Smooth muscle cell (in vitro differentiated cells): ENCODE data around the gene CUEDC2. TPM values are rescaled to one million over a fixed set of nuclear protein-coding genes. Genes with fewer than 3 reads are reported as not detected.
A peak's percentile ranks its signal among the peaks of the same experiment; 100 is the strongest.

Experiments used
- DNase-seq: peaks from one replicate; lab custom pipeline; 2025; ENCODE audit not compliant: unreplicated experiment; lab: John Stamatoyannopoulos, UW
- H2AFZ ChIP-seq: fragments of 200-600 bp; sonication (generic); 2 replicates; pipeline ENCODE4 v1.6.0; 2016; ENCODE audit warnings: antibody characterized with exemption, low read depth, mild to moderate bottlenecking
- H3F3A ChIP-seq: fragments of 200-600 bp; sonication (generic); 2 replicates; pipeline ENCODE4 v1.6.0; 2017; ENCODE audit warnings: antibody characterized with exemption, low read depth
- H3K27ac ChIP-seq: fragments of 200-600 bp; sonication (generic); 2 replicates; pipeline ENCODE4 v1.5.1; 2016; ENCODE audit warnings: low read depth, mild to moderate bottlenecking
- H3K27me3 ChIP-seq: fragments of 200-600 bp; sonication (generic); 2 replicates; pipeline ENCODE4 v1.6.1; 2016; ENCODE audit warnings: low read depth, mild to moderate bottlenecking
- H3K36me3 ChIP-seq: fragments of 200-600 bp; sonication (generic); 2 replicates; pipeline ENCODE4 v1.5.1; 2016; ENCODE audit warnings: low read depth
- H3K4me1 ChIP-seq: fragments of 200-600 bp; sonication (generic); 2 replicates; pipeline ENCODE4 v1.5.1; 2016; ENCODE audit warnings: low read depth
- H3K4me2 ChIP-seq: fragments of 200-600 bp; sonication (generic); 2 replicates; pipeline ENCODE4 v1.6.0; 2016; ENCODE audit warnings: mild to moderate bottlenecking
- H3K4me3 ChIP-seq: fragments of 200-600 bp; sonication (generic); 2 replicates; pipeline ENCODE4 v1.5.1; 2016; ENCODE audit warnings: mild to moderate bottlenecking
- H3K79me2 ChIP-seq: fragments of 200-600 bp; sonication (generic); 2 replicates; pipeline ENCODE4 v1.6.0; 2016; ENCODE audit warnings: low read depth, mild to moderate bottlenecking
- H3K9ac ChIP-seq: fragments of 200-600 bp; sonication (generic); 2 replicates; pipeline ENCODE4 v1.6.0; 2016; ENCODE audit warnings: low read depth
- H3K9me3 ChIP-seq: fragments of 200-600 bp; sonication (generic); replicated peaks from 2 replicates; pipeline ENCODE4 v1.5.1; 2016; ENCODE audit warnings: low read depth
- H4K20me1 ChIP-seq: fragments of 200-600 bp; sonication (generic); 2 replicates; pipeline ENCODE4 v1.6.0; 2016; ENCODE audit warnings: low read depth
- WGBS: methylation state at CpG from one replicate; pipeline ENCODE4 v1.1.7; 2016; ENCODE audit warnings: low lambda C conversion rate; 5-methylcytosine and 5-hydroxymethylcytosine counted together
- polyA plus RNA-seq: library from polyadenylated mRNA; unstranded; fragments of >200 nt; fragmentation: Nextera tagmentation; extraction: Ambion mirVana; gene quantifications from 2 replicates; pipeline ENCODE4 v1.2.1, GENCODE V29; 2016
- total RNA-seq: library from RNA; depleted of rRNA; stranded (reverse); fragments of >200 nt; gene quantifications from 2 replicates; pipeline ENCODE4 v1.2.3, GENCODE V29; 2014
- TF ChIP-seq, protein P1 (sequence below): fragments of 200-600 bp; sonication (generic); IDR thresholded peaks from 2 replicates; pipeline ENCODE4 v1.5.1; 2017; ENCODE audit warnings: borderline replicate concordance, mild to moderate bottlenecking, antibody characterized with exemption; ENCODE audit not compliant: insufficient read depth, poor library complexity, severe bottlenecking

Gene CUEDC2
- total and polyA plus RNA-seq, 2 experiments from 2014 or later, result 24.7 to 112 TPM

DNA sequence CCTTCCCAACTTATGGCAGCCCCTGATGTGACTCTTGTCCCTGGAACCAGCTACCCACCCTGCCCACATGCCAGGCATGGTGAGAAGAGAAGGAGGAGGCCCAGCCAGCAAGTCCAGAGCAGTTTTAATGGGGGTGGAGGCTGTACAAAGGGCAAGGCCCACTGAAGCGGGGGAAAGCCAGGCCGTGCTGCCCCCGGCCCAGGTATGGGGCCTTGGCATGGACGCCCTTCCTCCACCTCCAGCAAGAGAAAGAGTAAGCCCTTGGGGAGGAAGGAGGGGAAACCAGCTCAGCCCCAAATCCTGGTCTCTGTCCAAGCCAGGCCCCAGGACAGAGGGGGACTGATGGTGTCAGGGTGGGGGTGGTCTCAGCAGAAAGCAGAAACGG is 29.9 kb downstream of the CUEDC2 start:
- Histone ChIP-seq H3K9me3 (no peaks in the 10 kb centered on the region), H3K27me3 (no peaks in the 10 kb centered on the region), H3K27ac (peak overlapping the region; percentile 69), H3K9ac (no peak overlapping the region), H3K4me2 (no peak overlapping the region), H3K4me3 (no peak overlapping the region), H2AFZ (no peak overlapping the region), H4K20me1 (peaks cover 3% of the 10 kb centered on the region), H3K79me2 (no peaks in the 10 kb centered on the region), H3K4me1 (no peaks in the 10 kb centered on the region), H3F3A (no peaks in the 10 kb centered on the region), H3K36me3 (no peaks in the 10 kb centered on the region)
- TF ChIP-seq, protein P1, sequence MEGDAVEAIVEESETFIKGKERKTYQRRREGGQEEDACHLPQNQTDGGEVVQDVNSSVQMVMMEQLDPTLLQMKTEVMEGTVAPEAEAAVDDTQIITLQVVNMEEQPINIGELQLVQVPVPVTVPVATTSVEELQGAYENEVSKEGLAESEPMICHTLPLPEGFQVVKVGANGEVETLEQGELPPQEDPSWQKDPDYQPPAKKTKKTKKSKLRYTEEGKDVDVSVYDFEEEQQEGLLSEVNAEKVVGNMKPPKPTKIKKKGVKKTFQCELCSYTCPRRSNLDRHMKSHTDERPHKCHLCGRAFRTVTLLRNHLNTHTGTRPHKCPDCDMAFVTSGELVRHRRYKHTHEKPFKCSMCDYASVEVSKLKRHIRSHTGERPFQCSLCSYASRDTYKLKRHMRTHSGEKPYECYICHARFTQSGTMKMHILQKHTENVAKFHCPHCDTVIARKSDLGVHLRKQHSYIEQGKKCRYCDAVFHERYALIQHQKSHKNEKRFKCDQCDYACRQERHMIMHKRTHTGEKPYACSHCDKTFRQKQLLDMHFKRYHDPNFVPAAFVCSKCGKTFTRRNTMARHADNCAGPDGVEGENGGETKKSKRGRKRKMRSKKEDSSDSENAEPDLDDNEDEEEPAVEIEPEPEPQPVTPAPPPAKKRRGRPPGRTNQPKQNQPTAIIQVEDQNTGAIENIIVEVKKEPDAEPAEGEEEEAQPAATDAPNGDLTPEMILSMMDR, result no peak
- no peak for DNase-seq
- WGBS, result 100% methylated on average over 1 of the region's 5 CpGs

DNA sequence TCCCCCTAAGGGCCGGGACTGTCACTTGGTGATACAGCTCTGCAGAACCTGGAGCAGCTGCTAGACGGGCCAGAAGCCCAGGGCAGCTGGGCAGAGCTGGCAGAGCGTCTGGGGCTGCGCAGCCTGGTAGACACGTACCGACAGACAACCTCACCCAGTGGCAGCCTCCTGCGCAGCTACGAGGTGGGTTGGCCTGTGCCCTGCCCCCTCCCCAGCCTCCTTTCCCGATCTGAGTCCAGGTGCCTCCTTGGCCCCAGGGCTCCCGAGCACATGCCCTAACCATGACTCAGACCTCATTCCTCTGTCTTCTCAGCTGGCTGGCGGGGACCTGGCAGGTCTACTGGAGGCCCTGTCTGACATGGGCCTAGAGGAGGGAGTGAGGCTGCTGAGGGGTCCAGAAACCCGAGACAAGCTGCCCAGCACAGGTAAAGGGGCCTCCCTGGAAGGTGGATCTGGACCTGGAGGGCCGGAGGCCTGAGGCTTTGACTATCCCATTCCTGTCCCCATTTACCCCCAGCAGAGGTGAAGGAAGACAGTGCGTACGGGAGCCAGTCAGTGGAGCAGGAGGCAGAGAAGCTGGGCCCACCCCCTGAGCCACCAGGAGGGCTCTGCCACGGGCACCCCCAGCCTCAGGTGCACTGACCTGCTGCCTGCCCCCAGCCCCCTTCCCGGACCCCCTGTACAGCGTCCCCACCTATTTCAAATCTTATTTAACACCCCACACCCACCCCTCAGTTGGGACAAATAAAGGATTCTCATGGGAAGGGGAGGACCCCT is 30.5 kb downstream of the CUEDC2 start:
- Histone ChIP-seq H3K36me3 (no peaks in the 10 kb centered on the region), H2AFZ (no peak overlapping the region), H4K20me1 (peaks cover 2% of the 10 kb centered on the region), H3K9me3 (no peaks in the 10 kb centered on the region), H3K4me1 (no peaks in the 10 kb centered on the region), H3K79me2 (peaks cover 2% of the 10 kb centered on the region), H3K4me2 (no peak overlapping the region), H3K4me3 (no peak overlapping the region), H3K9ac (no peak overlapping the region), H3K27me3 (no peaks in the 10 kb centered on the region), H3F3A (no peaks in the 10 kb centered on the region), H3K27ac (peak overlapping the region; percentile 69)
- DNase-seq, result no peak
- TF ChIP-seq, protein P1, result no peak
- 61% methylated on average over 18 of the region's 18 CpGs for WGBS

DNA sequence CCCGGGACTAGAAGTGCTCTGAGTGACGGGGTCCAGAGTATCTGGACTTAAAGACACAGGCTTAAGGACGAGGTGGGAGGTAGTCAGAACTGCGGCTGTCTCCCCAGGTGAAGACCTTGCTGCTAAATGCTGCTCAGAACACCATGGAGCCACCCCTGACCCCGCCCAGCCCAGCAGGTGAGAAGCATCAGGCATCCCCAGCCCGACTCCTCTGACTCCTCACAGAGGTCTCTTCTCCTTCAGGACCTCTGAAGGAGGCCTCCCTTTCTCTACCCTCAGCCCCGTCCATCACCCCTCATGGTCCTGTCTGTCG is 31.1 kb downstream of the CUEDC2 start:
- DNase-seq, result no peak
- H3K4me3 ChIP-seq, result no peak overlapping the region
- H3K4me1 ChIP-seq, result peaks cover under 1% of the 10 kb centered on the region
- peaks cover 9% of the 10 kb centered on the region for H4K20me1 ChIP-seq
- WGBS, result 81% methylated on average over 7 of the region's 8 CpGs
- no peak overlapping the region for H3K9ac ChIP-seq
- TF ChIP-seq, protein P1, result no peak
- no peak overlapping the region for H3K4me2 ChIP-seq
- H2AFZ ChIP-seq, result no peak overlapping the region
- H3K36me3 ChIP-seq, result no peaks in the 10 kb centered on the region
- H3K27ac ChIP-seq, result peak overlapping the region; percentile 69
- H3K9me3 ChIP-seq, result no peaks in the 10 kb centered on the region
- no peaks in the 10 kb centered on the region for H3F3A ChIP-seq
- peaks cover 8% of the 10 kb centered on the region for H3K79me2 ChIP-seq
- no peaks in the 10 kb centered on the region for H3K27me3 ChIP-seq
